Choroid plexus epithelial cell (primary cell): ENCODE results near the gene AKR1C1.

ENCODE experiments used
- DNase-seq: peaks from one replicate; pipeline ENCODE4 v3.0.0-alpha.2; 2010; ENCODE audit warnings: low read depth
- H3K4me3 ChIP-seq: 2 replicates; pipeline ENCODE4 v1.5.1; 2011; ENCODE audit warnings: low read depth, mild to moderate bottlenecking, control low read depth, low read length, moderate library complexity
- CTCF ChIP-seq: conservative IDR thresholded peaks from 2 replicates; pipeline ENCODE4 v1.5.1; 2011; ENCODE audit warnings: low read depth, mild to moderate bottlenecking, control low read depth, inconsistent platforms, low read length, moderate library complexity

The AKR1C1 gene

GRCh38 chr10:4978870-4979269 is 15.7 kb downstream of the AKR1C1 start:
- no peak for DNase-seq
- TF ChIP-seq CTCF = no peak
- H3K4me3 ChIP-seq = no peak overlapping the region

DNA sequence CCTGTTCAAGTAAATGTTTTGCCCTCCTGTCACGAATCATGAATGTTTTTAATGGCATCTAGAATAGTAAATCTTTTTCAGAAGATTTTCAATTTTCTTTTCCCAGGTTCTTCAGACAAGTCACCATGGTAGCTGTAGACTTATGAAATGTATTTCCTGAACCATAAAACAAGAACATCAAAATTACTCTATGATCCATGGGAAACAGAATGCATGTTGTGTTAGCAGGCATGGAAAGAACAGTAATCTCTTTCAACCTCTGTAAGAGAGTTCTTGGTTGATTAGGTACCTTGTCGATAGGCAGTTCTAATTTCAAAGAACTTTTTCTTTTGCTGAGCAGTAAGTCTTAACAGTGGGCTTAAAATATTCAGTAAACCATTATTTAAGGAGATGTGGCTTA is 17.6 kb downstream of the AKR1C1 start:
- DNase-seq = no peak
- TF ChIP-seq CTCF = no peak
- no peak overlapping the region for H3K4me3 ChIP-seq

DNA sequence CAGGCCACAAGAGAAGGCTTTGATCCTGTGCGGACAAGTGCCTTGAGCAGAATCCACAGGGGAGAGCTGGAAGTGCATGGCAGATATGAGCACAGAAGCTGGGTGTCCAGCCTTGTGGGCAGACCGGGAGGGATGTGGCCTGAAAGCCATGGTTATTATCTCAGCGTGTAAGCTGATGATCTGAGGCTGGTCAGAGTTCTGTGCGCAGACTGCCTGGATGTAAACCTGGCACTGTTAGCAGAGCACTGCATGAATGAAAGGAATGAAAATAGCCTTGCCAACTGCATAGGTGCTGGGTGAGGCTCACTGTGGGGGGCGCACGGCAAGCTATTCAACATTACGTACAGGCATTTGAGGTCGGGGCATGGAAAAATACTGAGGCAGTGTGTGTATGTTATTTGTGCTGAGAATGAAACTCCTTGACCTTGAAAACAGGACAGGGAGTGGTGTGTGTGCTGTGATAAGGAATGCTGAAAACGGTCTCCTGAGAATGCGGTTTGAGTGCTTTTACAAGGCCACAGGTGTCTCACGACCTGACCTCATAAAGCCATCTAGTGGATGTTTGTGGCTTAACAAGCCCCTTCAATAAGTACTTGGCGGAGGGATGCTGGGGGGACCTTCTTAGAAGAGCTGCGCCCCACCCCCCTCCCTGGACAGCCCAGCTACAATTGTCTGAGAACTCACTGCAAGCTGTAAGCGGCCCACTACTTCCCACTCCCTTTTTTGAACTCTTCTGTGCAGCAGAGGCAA is 18.7 kb downstream of the AKR1C1 start:
- H3K4me3 ChIP-seq = no peak overlapping the region
- TF ChIP-seq CTCF = peak; percentile 64
- DNase-seq = peak; percentile 74

DNA sequence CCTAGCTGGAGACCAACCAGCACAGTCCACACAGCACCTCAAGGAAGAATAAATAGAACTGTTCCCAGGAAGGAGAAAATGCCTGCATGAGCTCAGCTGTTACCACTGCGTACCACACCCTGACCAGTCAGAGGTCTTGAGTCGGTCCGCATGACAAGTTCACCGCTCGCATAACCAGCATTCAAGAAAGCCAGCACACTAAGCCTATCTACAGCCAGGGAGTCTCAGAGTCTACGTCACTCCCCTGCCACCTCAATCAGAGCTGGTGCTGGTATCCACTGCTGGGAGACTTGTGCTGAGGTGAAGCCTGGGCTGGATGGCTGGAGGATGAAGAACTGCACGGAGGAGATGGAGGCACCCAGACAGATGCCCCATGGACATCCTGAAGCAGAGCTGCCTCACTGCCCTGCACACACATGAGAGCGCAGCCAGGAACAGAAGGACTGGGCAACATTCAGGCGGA is 19.6 kb downstream of the AKR1C1 start:
- no peak for TF ChIP-seq CTCF
- no peak for DNase-seq
- no peak overlapping the region for H3K4me3 ChIP-seq

GRCh38 chr10:4983615-4984216 is 20.5 kb downstream of the AKR1C1 start:
- TF ChIP-seq CTCF = no peak
- no peak for DNase-seq

GRCh38 chr10:4984223-4984622 is 21.0 kb downstream of the AKR1C1 start:
- no peak for TF ChIP-seq CTCF
- DNase-seq = no peak
- no peak overlapping the region for H3K4me3 ChIP-seq

More at GRCh38 chr10:4983615-4984216, 20.5 kb downstream of the AKR1C1 start:
- no peak overlapping the region for H3K4me3 ChIP-seq
